Epithelial cell of esophagus (primary cell): Measurements from ENCODE around the gene SPATA13.

Source experiments
- DNase-seq: peaks from one replicate; pipeline ENCODE4 v3.0.0; 2010; ENCODE audit warnings: low read depth
- H3K4me3 ChIP-seq: 2 replicates; pipeline ENCODE4 v1.5.1; 2011; ENCODE audit warnings: mild to moderate bottlenecking, low read length, control low read depth
- CTCF ChIP-seq: IDR thresholded peaks from 2 replicates; pipeline ENCODE4 v1.5.1; 2011; ENCODE audit warnings: low read depth, mild to moderate bottlenecking, low read length, control low read depth, inconsistent platforms; ENCODE audit not compliant: insufficient read depth; ENCODE audit errors: missing control alignments

SPATA13 gene

GRCh38 chr13:24254146-24254841, 93.8 kb downstream of the SPATA13 start:
- no peak for TF ChIP-seq CTCF
- no peak overlapping the region for H3K4me3 ChIP-seq
- peak; percentile 78 for DNase-seq

- TF ChIP-seq CTCF: no peak
- H3K4me3 ChIP-seq: no peak overlapping the region
Observed at GRCh38 chr13:24257497-24257896, 97.0 kb downstream of the SPATA13 start.

GRCh38 chr13:24261566-24261965, 101.0 kb downstream of the SPATA13 start:
- H3K4me3 ChIP-seq: no peak overlapping the region
- no peak for TF ChIP-seq CTCF
- DNase-seq: no peak

More at GRCh38 chr13:24257497-24257896, 97.0 kb downstream of the SPATA13 start:
- no peak for DNase-seq

GRCh38 chr13:24263632-24264031, 103.1 kb downstream of the SPATA13 start:
- TF ChIP-seq CTCF: no peak
- no peak overlapping the region for H3K4me3 ChIP-seq
- DNase-seq: no peak

- peak; percentile 53 for DNase-seq
- no peak overlapping the region for H3K4me3 ChIP-seq
- no peak for TF ChIP-seq CTCF
Observed at GRCh38 chr13:24264976-24265375, 104.5 kb downstream of the SPATA13 start.

GRCh38 chr13:24265453-24265852, 104.9 kb downstream of the SPATA13 start:
- DNase-seq: no peak
- TF ChIP-seq CTCF: no peak
- H3K4me3 ChIP-seq: no peak overlapping the region

- H3K4me3 ChIP-seq: no peak overlapping the region
- no peak for DNase-seq
- TF ChIP-seq CTCF: no peak
Observed at GRCh38 chr13:24267274-24267673, 106.8 kb downstream of the SPATA13 start.
